Activated T-helper 2 cell treated with anti-CD3 and anti-CD28 coated beads, Interferon-gamma antibody, Interleukin-2, Interleukin-4, amounts not matched to agents 10 μg/mL and 5 μg/mL and 100 μg/mL, durations not matched to agents 14 hours and 24 hours and 36 hours (primary cell): ENCODE results near the gene ATG14. TPM values are rescaled to one million over a fixed set of nuclear protein-coding genes. Genes with fewer than 3 reads are reported as not detected.
A peak's percentile ranks its signal among the peaks of the same experiment; 100 is the strongest.

Experiments used
- DNase-seq: peaks from one replicate; pipeline ENCODE4 v3.0.0; 2021; ENCODE audit warnings: low spot score
- H3K27ac Mint-ChIP-seq: one replicate; pipeline ENCODE4 v1.8.0; 2021; ENCODE audit warnings: mixed read lengths
- H3K27me3 Mint-ChIP-seq: one replicate; pipeline ENCODE4 v1.8.0; 2021; ENCODE audit warnings: low read depth, mixed read lengths
- H3K36me3 Mint-ChIP-seq: one replicate; pipeline ENCODE4 v1.8.0; 2021; ENCODE audit warnings: low read depth, mixed read lengths
- H3K4me1 Mint-ChIP-seq: one replicate; pipeline ENCODE4 v1.8.0; 2021; ENCODE audit warnings: low read depth, mixed read lengths
- H3K4me3 Mint-ChIP-seq: one replicate; pipeline ENCODE4 v1.8.0; 2021; ENCODE audit warnings: low read depth, mild to moderate bottlenecking, moderate library complexity, mixed read lengths
- H3K9me3 Mint-ChIP-seq: one replicate; pipeline ENCODE4 v1.8.0; 2021; ENCODE audit warnings: mixed read lengths
- intact Hi-C: fragments of 100-400 bp; cut with micrococcal nuclease; formaldehyde crosslinking; loops from one replicate; pipeline ENCODE4 v1.15.1; 2023
- total RNA-seq: library from RNA; stranded (reverse); gene quantifications from 2 replicates; pipeline ENCODE4 v1.2.3, GENCODE V29; 2022

Gene ATG14
- total RNA-seq, 1 donor from 2014 or later, result 4.3 TPM

GRCh38 chr14:55339770-55340169 lies 71.9 kb downstream of the ATG14 start:
- H3K27ac Mint-ChIP-seq, result peak overlapping the region; percentile 78
- H3K4me3 Mint-ChIP-seq, result no peak overlapping the region
- peaks cover 8% of the 10 kb centered on the region for H3K36me3 Mint-ChIP-seq
- DNase-seq, result no peak
- intact Hi-C loops, result loop anchor here (1.0 to 10.0 kb wide), 3 partner anchors 9 to 605 kb away; no protein-coding TSS in a partner anchor
- H3K4me1 Mint-ChIP-seq, result peaks cover 68% of the 10 kb centered on the region
- no peaks in the 10 kb centered on the region for H3K27me3 Mint-ChIP-seq
- H3K9me3 Mint-ChIP-seq, result no peaks in the 10 kb centered on the region

- DNase-seq, result no peak
- Mint-ChIP-seq H3K9me3 (no peaks in the 10 kb centered on the region), H3K4me1 (peaks cover 79% of the 10 kb centered on the region), H3K27me3 (no peaks in the 10 kb centered on the region), H3K27ac (peak overlapping the region; percentile 71), H3K4me3 (no peak overlapping the region), H3K36me3 (peaks cover 10% of the 10 kb centered on the region)
- intact Hi-C loops, result loop anchor here (1.0 to 10.0 kb wide), 4 partner anchors 18 to 602 kb away; no protein-coding TSS in a partner anchor
These were observed 74.9 kb downstream of the ATG14 start for GRCh38 chr14:55336691-55337090.

GRCh38 chr14:55336162-55336561 lies 75.5 kb downstream of the ATG14 start:
- peaks cover 75% of the 10 kb centered on the region for H3K4me1 Mint-ChIP-seq
- intact Hi-C loops, result loop anchor here (2.0 to 10.0 kb wide), 3 partner anchors 19 to 601 kb away; no protein-coding TSS in a partner anchor
- H3K27me3 Mint-ChIP-seq, result no peaks in the 10 kb centered on the region
- H3K36me3 Mint-ChIP-seq, result peaks cover 10% of the 10 kb centered on the region
- peak overlapping the region; percentile 71 for H3K27ac Mint-ChIP-seq
- H3K9me3 Mint-ChIP-seq, result no peaks in the 10 kb centered on the region
- DNase-seq, result no peak
- H3K4me3 Mint-ChIP-seq, result peak overlapping the region; percentile 11

- Mint-ChIP-seq H3K27me3 (no peaks in the 10 kb centered on the region), H3K27ac (peak overlapping the region; percentile 87), H3K4me1 (peaks cover 71% of the 10 kb centered on the region), H3K36me3 (peaks cover 10% of the 10 kb centered on the region), H3K9me3 (no peaks in the 10 kb centered on the region), H3K4me3 (peak overlapping the region; percentile 60)
- no peak for DNase-seq
- intact Hi-C loops, result loop anchor here (5.0 to 10.0 kb wide), 2 partner anchors 237 to 599 kb away; no protein-coding TSS in a partner anchor
These were observed 77.7 kb downstream of the ATG14 start for GRCh38 chr14:55333711-55334485.

- peak overlapping the region; percentile 83 for H3K27ac Mint-ChIP-seq
- intact Hi-C loops, result loop anchor here (5.0 to 10.0 kb wide), 2 partner anchors 236 to 598 kb away; no protein-coding TSS in a partner anchor
- no peaks in the 10 kb centered on the region for H3K9me3 Mint-ChIP-seq
- peak overlapping the region; percentile 73 for H3K4me3 Mint-ChIP-seq
- DNase-seq, result peak; percentile 35
- H3K36me3 Mint-ChIP-seq, result peaks cover 10% of the 10 kb centered on the region
- no peaks in the 10 kb centered on the region for H3K27me3 Mint-ChIP-seq
- peaks cover 67% of the 10 kb centered on the region for H3K4me1 Mint-ChIP-seq
These were observed 78.7 kb downstream of the ATG14 start for GRCh38 chr14:55332654-55333570.

GRCh38 chr14:55329999-55330710 lies 81.5 kb downstream of the ATG14 start:
- Mint-ChIP-seq H3K36me3 (peaks cover 16% of the 10 kb centered on the region), H3K4me1 (peaks cover 64% of the 10 kb centered on the region), H3K4me3 (peak overlapping the region; percentile 69), H3K27me3 (no peaks in the 10 kb centered on the region), H3K27ac (peak overlapping the region; percentile 91), H3K9me3 (no peaks in the 10 kb centered on the region)
- no peak for DNase-seq
- intact Hi-C loops, result loop anchor here (1.0 to 10.0 kb wide), 6 partner anchors 9 to 595 kb away; partner anchors contain the start of gene FBXO34

GRCh38 chr14:55328317-55328716 lies 83.3 kb downstream of the ATG14 start:
- Mint-ChIP-seq H3K27me3 (no peaks in the 10 kb centered on the region), H3K27ac (no peak overlapping the region), H3K36me3 (peaks cover 18% of the 10 kb centered on the region), H3K9me3 (no peaks in the 10 kb centered on the region), H3K4me1 (peaks cover 47% of the 10 kb centered on the region), H3K4me3 (no peak overlapping the region)
- intact Hi-C loops, result no loop called here
- no peak for DNase-seq

- H3K27ac Mint-ChIP-seq, result no peak overlapping the region
- H3K4me3 Mint-ChIP-seq, result no peak overlapping the region
- peaks cover 18% of the 10 kb centered on the region for H3K36me3 Mint-ChIP-seq
- H3K9me3 Mint-ChIP-seq, result no peaks in the 10 kb centered on the region
- no peaks in the 10 kb centered on the region for H3K27me3 Mint-ChIP-seq
- H3K4me1 Mint-ChIP-seq, result peaks cover 36% of the 10 kb centered on the region
- intact Hi-C loops, result no loop called here
- DNase-seq, result no peak
These were observed 84.5 kb downstream of the ATG14 start for GRCh38 chr14:55327179-55327578.

- Mint-ChIP-seq H3K27me3 (no peaks in the 10 kb centered on the region), H3K9me3 (no peaks in the 10 kb centered on the region), H3K4me3 (no peak overlapping the region), H3K4me1 (peaks cover 19% of the 10 kb centered on the region), H3K27ac (no peak overlapping the region), H3K36me3 (peaks cover 22% of the 10 kb centered on the region)
- no peak for DNase-seq
- intact Hi-C loops, result no loop called here
These were observed 86.8 kb downstream of the ATG14 start for GRCh38 chr14:55324812-55325211.

- Mint-ChIP-seq H3K4me1 (peaks cover 16% of the 10 kb centered on the region), H3K9me3 (no peaks in the 10 kb centered on the region), H3K4me3 (no peak overlapping the region), H3K27me3 (no peaks in the 10 kb centered on the region), H3K36me3 (peaks cover 23% of the 10 kb centered on the region), H3K27ac (no peak overlapping the region)
- no peak for DNase-seq
- intact Hi-C loops, result no loop called here
These were observed 87.7 kb downstream of the ATG14 start for GRCh38 chr14:55323910-55324309.

GRCh38 chr14:55318694-55319093 lies 92.9 kb downstream of the ATG14 start:
- Mint-ChIP-seq H3K27me3 (no peaks in the 10 kb centered on the region), H3K9me3 (peaks cover 14% of the 10 kb centered on the region), H3K4me3 (no peak overlapping the region), H3K36me3 (peaks cover 43% of the 10 kb centered on the region), H3K4me1 (peaks cover 3% of the 10 kb centered on the region), H3K27ac (no peak overlapping the region)
- DNase-seq, result no peak
- intact Hi-C loops, result no loop called here
